GM23338 (cell line): Measurements from ENCODE around the gene FCN2. TPM values are rescaled to one million over a fixed set of nuclear protein-coding genes. Genes with fewer than 3 reads are reported as not detected.

ENCODE experiments used
- ATAC-seq: fragments of 200-7000 bp; cut with Tn5 transposase; 3 replicates; pipeline ENCODE4 v1.9.1; 2020
- DNase-seq: peaks from one replicate; pipeline ENCODE4 v3.0.0-alpha.2; 2015; ENCODE audit warnings: low spot score
- H2AFZ ChIP-seq: fragments of 200-600 bp; sonication (generic); 2 replicates; pipeline ENCODE4 v1.8.0; 2016; ENCODE audit warnings: antibody characterized with exemption, mild to moderate bottlenecking, moderate library complexity
- H3F3A ChIP-seq: fragments of 200-600 bp; sonication (generic); replicated peaks from 2 replicates; pipeline ENCODE4 v1.8.0; 2017; ENCODE audit warnings: antibody characterized with exemption, mixed run types, low read depth
- H3K27ac ChIP-seq: fragments of 200-600 bp; sonication (generic); 2 replicates; pipeline ENCODE4 v1.6.1; 2016; ENCODE audit warnings: low read depth
- H3K27me3 ChIP-seq: fragments of 200-600 bp; sonication (generic); 2 replicates; pipeline ENCODE4 v1.8.0; 2016; ENCODE audit warnings: mild to moderate bottlenecking, mixed run types, moderate library complexity; ENCODE audit not compliant: insufficient read depth
- H3K36me3 ChIP-seq: fragments of 200-600 bp; sonication (generic); 2 replicates; pipeline ENCODE4 v1.8.0; 2016; ENCODE audit warnings: mild to moderate bottlenecking; ENCODE audit not compliant: insufficient read depth
- H3K4me1 ChIP-seq: fragments of 200-600 bp; sonication (generic); 2 replicates; pipeline ENCODE4 v1.8.0; 2016; ENCODE audit warnings: mild to moderate bottlenecking, moderate library complexity; ENCODE audit not compliant: insufficient read depth
- H3K4me2 ChIP-seq: fragments of 200-600 bp; sonication (generic); 2 replicates; pipeline ENCODE4 v1.7.1; 2017; ENCODE audit warnings: mixed run types
- H3K4me3 ChIP-seq: fragments of 200-600 bp; sonication (generic); 2 replicates; pipeline ENCODE4 v1.6.1; 2016; ENCODE audit warnings: mixed run types
- H3K79me2 ChIP-seq: fragments of 200-600 bp; sonication (generic); replicated peaks from 2 replicates; pipeline ENCODE4 v1.8.0; 2017; ENCODE audit warnings: mild to moderate bottlenecking; ENCODE audit not compliant: insufficient read depth
- H3K9me2 ChIP-seq: fragments of 200-600 bp; sonication (generic); 2 replicates; pipeline ENCODE4 v1.8.0; 2017; ENCODE audit not compliant: insufficient read depth
- H4K20me1 ChIP-seq: fragments of 200-600 bp; sonication (generic); replicated peaks from 2 replicates; pipeline ENCODE4 v1.8.0; 2017; ENCODE audit warnings: mild to moderate bottlenecking; ENCODE audit not compliant: insufficient read depth
- H3K27ac Mint-ChIP-seq: 2 replicates; pipeline ENCODE4 v1.8.0; 2020; ENCODE audit warnings: inconsistent platforms, mild to moderate bottlenecking, moderate library complexity, mixed read lengths
- H3K27me3 Mint-ChIP-seq: 3 replicates; pipeline ENCODE4 v1.8.0; 2022; ENCODE audit warnings: low read depth, mild to moderate bottlenecking, moderate library complexity, mixed read lengths, inconsistent platforms; ENCODE audit not compliant: insufficient read depth, poor library complexity
- H3K36me3 Mint-ChIP-seq: 3 replicates; pipeline ENCODE4 v1.8.0; 2021; ENCODE audit warnings: low read depth, mild to moderate bottlenecking, inconsistent platforms, moderate library complexity, mixed read lengths
- H3K4me1 Mint-ChIP-seq: 3 replicates; pipeline ENCODE4 v1.8.0; 2020; ENCODE audit warnings: mild to moderate bottlenecking, inconsistent platforms, mixed read lengths
- H3K4me3 Mint-ChIP-seq: 3 replicates; pipeline ENCODE4 v1.8.0; 2021; ENCODE audit warnings: moderate library complexity, mild to moderate bottlenecking, inconsistent platforms, mixed read lengths
- H3K9me3 Mint-ChIP-seq: 3 replicates; pipeline ENCODE4 v1.8.0; 2020; ENCODE audit warnings: moderate library complexity, mild to moderate bottlenecking, inconsistent platforms, mixed read lengths
- EZH2 ChIP-seq: fragments of 200-600 bp; sonication (generic); IDR thresholded peaks from one replicate; pipeline ENCODE4 v1.8.0; 2017; ENCODE audit warnings: antibody characterized with exemption, mild to moderate bottlenecking, low read depth; ENCODE audit not compliant: unreplicated experiment
- JUNB ChIP-seq: IDR thresholded peaks from one replicate; pipeline ENCODE4 v1.6.1; 2016; ENCODE audit warnings: antibody characterized with exemption; ENCODE audit not compliant: unreplicated experiment
- POLR2AphosphoS5 ChIP-seq: IDR thresholded peaks from 2 replicates; pipeline ENCODE4 v1.6.1; 2016; ENCODE audit warnings: antibody characterized with exemption, low read depth
- ZNF114 ChIP-seq: fragments of 250-450 bp; sonication (Bioruptor Pico); IDR thresholded peaks from 2 replicates; pipeline ENCODE4 v1.5.0; 2020; ENCODE audit warnings: mild to moderate bottlenecking, moderate library complexity
- ZNF462 ChIP-seq: fragments of 250-450 bp; sonication (Bioruptor Pico); IDR thresholded peaks from 2 replicates; pipeline ENCODE4 v1.5.0; 2020; ENCODE audit warnings: mild to moderate bottlenecking, moderate library complexity
- polyA plus RNA-seq: library from polyadenylated mRNA; unstranded; fragments of >200 nt; fragmentation: Nextera tagmentation; extraction: Ambion mirVana; gene quantifications from 2 replicates; pipeline ENCODE4 v1.2.1, GENCODE V29; 2016
- total RNA-seq: library from RNA; depleted of rRNA; stranded (reverse); fragments of >200 nt; shearing (Covaris generic); gene quantifications from 2 replicates; pipeline ENCODE4 v1.2.3, GENCODE V29; 2014
- TF ChIP-seq, protein P1 (sequence below): IDR thresholded peaks from 2 replicates; pipeline ENCODE4 v1.6.1; 2016; ENCODE audit warnings: antibody characterized with exemption

The FCN2 gene
- total and polyA plus RNA-seq, 2 experiments from 2014 or later, result not detected

GRCh38 chr9:134895908-134896833, 15.6 kb downstream of the FCN2 start (continued):
- TF ChIP-seq ZNF462 (CRISPR knock-in tag) (no peak), POLR2AphosphoS5 (no peak), JUNB (no peak), EZH2 (no peak)

- DNase-seq, result no peak
- H3K4me1 Mint-ChIP-seq, result no peaks in the 10 kb centered on the region
- peaks cover 14% of the 10 kb centered on the region; the same call in 2 of the 3 replicates for H3K36me3 Mint-ChIP-seq
- Histone ChIP-seq H3K27ac (no peak overlapping the region), H4K20me1 (no peaks in the 10 kb centered on the region), H3K4me3 (no peak overlapping the region), H3K36me3 (no peaks in the 10 kb centered on the region), H3K27me3 (no peaks in the 10 kb centered on the region), H3K9me2 (no peaks in the 10 kb centered on the region), H3K4me1 (no peaks in the 10 kb centered on the region), H3K79me2 (no peaks in the 10 kb centered on the region), H2AFZ (no peak overlapping the region), H3F3A (no peaks in the 10 kb centered on the region), H3K4me2 (no peak overlapping the region)
- H3K4me3 Mint-ChIP-seq, result no peak overlapping the region
- H3K27ac Mint-ChIP-seq, result no peak overlapping the region
- no peak for ATAC-seq
- H3K9me3 Mint-ChIP-seq, result peaks cover 38% of the 10 kb centered on the region
- H3K27me3 Mint-ChIP-seq, result no peaks in the 10 kb centered on the region
- no peak for TF ChIP-seq ZNF114 (CRISPR knock-in tag)
- TF ChIP-seq, protein P1, sequence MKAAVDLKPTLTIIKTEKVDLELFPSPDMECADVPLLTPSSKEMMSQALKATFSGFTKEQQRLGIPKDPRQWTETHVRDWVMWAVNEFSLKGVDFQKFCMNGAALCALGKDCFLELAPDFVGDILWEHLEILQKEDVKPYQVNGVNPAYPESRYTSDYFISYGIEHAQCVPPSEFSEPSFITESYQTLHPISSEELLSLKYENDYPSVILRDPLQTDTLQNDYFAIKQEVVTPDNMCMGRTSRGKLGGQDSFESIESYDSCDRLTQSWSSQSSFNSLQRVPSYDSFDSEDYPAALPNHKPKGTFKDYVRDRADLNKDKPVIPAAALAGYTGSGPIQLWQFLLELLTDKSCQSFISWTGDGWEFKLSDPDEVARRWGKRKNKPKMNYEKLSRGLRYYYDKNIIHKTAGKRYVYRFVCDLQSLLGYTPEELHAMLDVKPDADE, result no peak
- TF ChIP-seq EZH2, result no peak
Measured at GRCh38 chr9:134896834-134897583, 16.4 kb downstream of the FCN2 start.
